ENCODE measurements around the gene NAV3. TPM values are rescaled to one million over a fixed set of nuclear protein-coding genes. Genes with fewer than 3 reads are reported as not detected.

Gene NAV3
- total and polyA plus RNA-seq, 7 donors: 0.47 to 4.2 (median 2.2) TPM

- DNase-seq: no peak
- ATAC-seq: no peak
Measured at GRCh38 chr12:78035901-78036606, 205.4 kb downstream of the NAV3 start.

GRCh38 chr12:78036874-78037273, 206.2 kb downstream of the NAV3 start:
- Histone ChIP-seq H3K4me3 (no peak overlapping the region), H3K9me3 (no peaks in the 10 kb centered on the region), H3K27ac (no peak overlapping the region), H3K36me3 (ENCODE audit: insufficient read depth in 1 of 2, low read depth in 1 of 2) (no peaks in the 10 kb centered on the region), H3K4me1 (no peaks in the 10 kb centered on the region), H3K27me3 (ENCODE audit: insufficient read depth in 3 of 3, low read length in 2 of 3) (no peaks in the 10 kb centered on the region)
- intact Hi-C loops (cut with DNase I): no loop called here
- peak in 1 of 2 donors; percentile 34 for DNase-seq
- no peak for ATAC-seq
- TF ChIP-seq CTCF (IDR thresholded peaks at IDR 0.05): no peak
- WGBS, 3 donors: 87 to 91% (median 89%) methylated on average over 8 of the region's 8 CpGs

More at GRCh38 chr12:78035901-78036606, 205.4 kb downstream of the NAV3 start:
- Histone ChIP-seq H3K4me1 (no peaks in the 10 kb centered on the region), H3K27me3 (ENCODE audit: insufficient read depth in 3 of 3, low read length in 2 of 3) (no peaks in the 10 kb centered on the region), H3K36me3 (ENCODE audit: insufficient read depth in 1 of 2, low read depth in 1 of 2) (no peaks in the 10 kb centered on the region), H3K4me3 (no peak overlapping the region), H3K27ac (no peak overlapping the region), H3K9me3 (no peaks in the 10 kb centered on the region)
- WGBS, 3 donors: 21 to 36% (median 28%) methylated on average over 14 of the region's 14 CpGs
- intact Hi-C loops (cut with DNase I): no loop called here
- TF ChIP-seq CTCF (IDR thresholded peaks at IDR 0.05): no peak

GRCh38 chr12:78037707-78038106, 207.0 kb downstream of the NAV3 start:
- ATAC-seq (no peak), DNase-seq (no peak)
- H3K27ac ChIP-seq: no peak overlapping the region
- WGBS, 3 donors: 93 to 97% (median 96%) methylated on average over 2 of the region's 2 CpGs
- intact Hi-C loops (cut with DNase I): no loop called here
- H3K4me1 ChIP-seq: no peaks in the 10 kb centered on the region
- no peaks in the 10 kb centered on the region for H3K9me3 ChIP-seq
- H3K36me3 ChIP-seq (ENCODE audit: insufficient read depth in 1 of 2, low read depth in 1 of 2): no peaks in the 10 kb centered on the region
- TF ChIP-seq CTCF (IDR thresholded peaks at IDR 0.05): no peak
- H3K27me3 ChIP-seq (ENCODE audit: insufficient read depth in 3 of 3, low read length in 2 of 3): no peaks in the 10 kb centered on the region
- no peak overlapping the region for H3K4me3 ChIP-seq

GRCh38 chr12:78038541-78038940, 207.8 kb downstream of the NAV3 start:
- 90 to 98% (median 97%) methylated on average over 1 of the region's 1 CpG for WGBS, 3 donors
- no peaks in the 10 kb centered on the region for H3K36me3 ChIP-seq (ENCODE audit: insufficient read depth in 1 of 2, low read depth in 1 of 2)
- no peak for DNase-seq

More at GRCh38 chr12:78038541-78038940, 207.8 kb downstream of the NAV3 start:
- intact Hi-C loops (cut with DNase I): no loop called here
- Histone ChIP-seq H3K27ac (no peak overlapping the region), H3K4me3 (no peak overlapping the region), H3K9me3 (no peaks in the 10 kb centered on the region), H3K27me3 (ENCODE audit: insufficient read depth in 3 of 3, low read length in 2 of 3) (no peaks in the 10 kb centered on the region), H3K4me1 (no peaks in the 10 kb centered on the region)
- ATAC-seq: no peak
- TF ChIP-seq CTCF (IDR thresholded peaks at IDR 0.05): no peak
